Testis (tissue), 2 donors: ENCODE data around the gene TM9SF3.

Experiments
- POLR2A ChIP-seq: fragments of 450-650 bp; IDR thresholded peaks from one replicate; pipeline ENCODE4 v1.6.1; 2017; ENCODE audit warnings: antibody characterized with exemption, mild to moderate bottlenecking, moderate library complexity
- TF ChIP-seq, protein P1 (sequence below), 3 experiments: fragments of 450-650 bp in 2 of 3; fragments of 200-600 bp in 1 of 3; sonication (generic) in 1 of 3; IDR thresholded peaks; one replicate each; pipeline ENCODE4 v1.5.1; 2016 to 2019; ENCODE audit warnings: antibody characterized with exemption in 3 of 3, mild to moderate bottlenecking in 2 of 3, moderate library complexity in 1 of 3

DNA sequence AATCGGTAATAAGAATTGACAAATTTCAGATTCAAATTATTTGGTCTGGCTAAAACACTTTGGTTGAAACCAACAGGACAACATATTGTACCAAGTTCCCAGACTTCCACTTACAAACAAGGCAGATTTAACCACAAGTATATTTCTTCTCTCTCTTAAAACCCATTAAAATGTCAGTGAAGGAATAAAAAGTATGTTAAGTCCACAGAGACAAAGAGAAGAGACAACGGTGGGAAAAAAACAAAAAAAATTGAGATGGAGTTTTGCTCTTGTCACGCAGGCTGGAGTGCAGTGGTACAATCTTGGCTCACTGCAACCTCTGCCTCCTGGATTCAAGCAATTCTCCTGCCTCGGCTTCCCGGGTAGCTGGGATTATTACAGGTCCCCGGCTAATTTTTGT, 16.3 kb downstream of the TM9SF3 start:
- TF ChIP-seq, protein P1, sequence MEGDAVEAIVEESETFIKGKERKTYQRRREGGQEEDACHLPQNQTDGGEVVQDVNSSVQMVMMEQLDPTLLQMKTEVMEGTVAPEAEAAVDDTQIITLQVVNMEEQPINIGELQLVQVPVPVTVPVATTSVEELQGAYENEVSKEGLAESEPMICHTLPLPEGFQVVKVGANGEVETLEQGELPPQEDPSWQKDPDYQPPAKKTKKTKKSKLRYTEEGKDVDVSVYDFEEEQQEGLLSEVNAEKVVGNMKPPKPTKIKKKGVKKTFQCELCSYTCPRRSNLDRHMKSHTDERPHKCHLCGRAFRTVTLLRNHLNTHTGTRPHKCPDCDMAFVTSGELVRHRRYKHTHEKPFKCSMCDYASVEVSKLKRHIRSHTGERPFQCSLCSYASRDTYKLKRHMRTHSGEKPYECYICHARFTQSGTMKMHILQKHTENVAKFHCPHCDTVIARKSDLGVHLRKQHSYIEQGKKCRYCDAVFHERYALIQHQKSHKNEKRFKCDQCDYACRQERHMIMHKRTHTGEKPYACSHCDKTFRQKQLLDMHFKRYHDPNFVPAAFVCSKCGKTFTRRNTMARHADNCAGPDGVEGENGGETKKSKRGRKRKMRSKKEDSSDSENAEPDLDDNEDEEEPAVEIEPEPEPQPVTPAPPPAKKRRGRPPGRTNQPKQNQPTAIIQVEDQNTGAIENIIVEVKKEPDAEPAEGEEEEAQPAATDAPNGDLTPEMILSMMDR (IDR thresholded peaks at IDR 0.05) = no peak
- TF ChIP-seq POLR2A = no peak
